Peyer's patch (tissue), 4 donors: Measurements from ENCODE around the gene MRPL53. TPM values are rescaled to one million over a fixed set of nuclear protein-coding genes. Genes with fewer than 3 reads are reported as not detected.

Experiments
- DNase-seq, 3 donors: peaks; one replicate each; pipeline ENCODE4 v3.0.0-alpha.2; 2017 to 2019
- H3K27ac ChIP-seq, 4 donors: fragments of 200-600 bp; sonication (generic); one replicate each; pipeline ENCODE4 v1.5.1; 2016 to 2019
- H3K27me3 ChIP-seq, 2 donors: fragments of 200-600 bp; sonication (generic); one replicate each; pipeline ENCODE4 v1.5.1; 2019
- H3K36me3 ChIP-seq, 3 donors: fragments of 200-600 bp; sonication (generic); one replicate each; pipeline ENCODE4 v1.5.1; 2016 to 2019
- H3K4me1 ChIP-seq, 4 donors: fragments of 200-600 bp; sonication (generic); one replicate each; pipeline ENCODE4 v1.5.1; 2016 to 2019
- H3K4me3 ChIP-seq, 4 donors: fragments of 200-600 bp; sonication (generic); 1 replicate in 3 of 4; 2 replicates in 1 of 4; pipeline ENCODE4 v1.5.1; 2016 to 2019; ENCODE audit warnings: mild to moderate bottlenecking in 1 of 4
- H3K9me3 ChIP-seq, 4 donors: fragments of 200-600 bp; sonication (generic); one replicate each; pipeline ENCODE4 v1.5.1; 2016 to 2019; ENCODE audit warnings: mild to moderate bottlenecking in 1 of 4
- POLR2A ChIP-seq, 2 donors: fragments of 450-650 bp; IDR thresholded peaks; one replicate each; pipeline ENCODE4 v1.5.1; 2017; ENCODE audit warnings: antibody characterized with exemption in 2 of 2, mild to moderate bottlenecking in 2 of 2, moderate library complexity in 2 of 2
- total RNA-seq, 4 donors: library from RNA; depleted of rRNA; stranded (reverse); fragments of >200 nt; gene quantifications; one replicate each; pipeline ENCODE4 v1.1.0, GENCODE V29; 2016
- TF ChIP-seq, protein P1 (sequence below), 6 experiments: fragments of 450-650 bp in 4 of 6; fragments of 200-600 bp in 2 of 6; sonication (generic) in 1 of 6; IDR thresholded peaks; one replicate each; pipeline ENCODE4 v1.5.1; 2017 to 2019; ENCODE audit warnings: antibody characterized with exemption in 6 of 6, mild to moderate bottlenecking in 3 of 6, moderate library complexity in 1 of 6

Gene MRPL53
- total RNA-seq, 4 donors from 2014 or later: 17.8 to 23.8 (median 20.0) TPM

DNA sequence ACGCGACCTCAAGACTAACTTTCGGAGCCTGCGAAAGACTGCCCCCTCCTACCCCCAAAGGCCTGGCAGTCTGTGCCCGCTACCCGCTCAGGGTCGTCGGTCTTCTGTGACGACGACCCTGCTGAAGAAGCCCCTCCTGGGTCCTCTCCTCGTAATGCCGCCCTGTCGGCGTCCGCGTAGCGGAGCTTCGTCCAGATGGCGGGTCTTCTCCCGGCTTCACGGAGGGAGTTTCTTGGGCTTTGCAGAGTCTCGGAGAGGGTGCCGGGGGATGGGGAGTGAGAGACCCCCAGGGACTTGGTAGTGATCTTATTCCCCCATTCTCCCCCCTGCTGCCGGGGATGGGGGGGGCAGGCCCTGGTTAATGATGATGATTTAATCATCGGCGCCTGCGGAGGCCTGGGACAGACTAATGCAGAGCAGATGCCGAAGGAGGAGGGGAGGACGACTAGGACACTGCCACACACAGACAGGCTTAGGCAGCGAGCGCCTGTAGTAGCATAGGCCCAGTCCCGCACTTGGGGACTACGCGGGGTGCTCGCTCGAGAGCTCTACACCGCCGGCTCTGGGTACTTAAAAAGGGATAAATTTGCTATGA is 35.5 kb upstream of the MRPL53 start:
- peak in 2 of 3 donors; percentile 68 to 70 for DNase-seq
- Histone ChIP-seq H3K36me3 (peaks cover 0 to 13% (median 0%) of the 10 kb centered on the region in 3 donors), H3K4me1 (peaks cover 0 to 46% (median 9%) of the 10 kb centered on the region in 4 donors), H3K9me3 (no peaks in the 10 kb centered on the region), H3K4me3 (peak overlapping the region; percentile 57 to 85 (median 71)), H3K27ac (peak overlapping the region; percentile 91 to 99 (median 97)), H3K27me3 (peaks cover 0 to 17% of the 10 kb centered on the region in 2 donors)
- no peak for TF ChIP-seq POLR2A (IDR thresholded peaks at IDR 0.05)
- TF ChIP-seq, protein P1, sequence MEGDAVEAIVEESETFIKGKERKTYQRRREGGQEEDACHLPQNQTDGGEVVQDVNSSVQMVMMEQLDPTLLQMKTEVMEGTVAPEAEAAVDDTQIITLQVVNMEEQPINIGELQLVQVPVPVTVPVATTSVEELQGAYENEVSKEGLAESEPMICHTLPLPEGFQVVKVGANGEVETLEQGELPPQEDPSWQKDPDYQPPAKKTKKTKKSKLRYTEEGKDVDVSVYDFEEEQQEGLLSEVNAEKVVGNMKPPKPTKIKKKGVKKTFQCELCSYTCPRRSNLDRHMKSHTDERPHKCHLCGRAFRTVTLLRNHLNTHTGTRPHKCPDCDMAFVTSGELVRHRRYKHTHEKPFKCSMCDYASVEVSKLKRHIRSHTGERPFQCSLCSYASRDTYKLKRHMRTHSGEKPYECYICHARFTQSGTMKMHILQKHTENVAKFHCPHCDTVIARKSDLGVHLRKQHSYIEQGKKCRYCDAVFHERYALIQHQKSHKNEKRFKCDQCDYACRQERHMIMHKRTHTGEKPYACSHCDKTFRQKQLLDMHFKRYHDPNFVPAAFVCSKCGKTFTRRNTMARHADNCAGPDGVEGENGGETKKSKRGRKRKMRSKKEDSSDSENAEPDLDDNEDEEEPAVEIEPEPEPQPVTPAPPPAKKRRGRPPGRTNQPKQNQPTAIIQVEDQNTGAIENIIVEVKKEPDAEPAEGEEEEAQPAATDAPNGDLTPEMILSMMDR (IDR thresholded peaks at IDR 0.05): no peak

GRCh38 chr2:74507145-74507925 is 34.9 kb upstream of the MRPL53 start, which contains the start of gene PCGF1:
PCGF1 (minus strand) TSS chr2:74507695; CDS start chr2:74507668, 27 bp downstream.
- peak within 1 kb of the TSS; percentile 57 to 85 (median 71) for H3K4me3 ChIP-seq
- H3K36me3 ChIP-seq: peaks cover 0 to 13% (median 0%) of the 10 kb centered on the region in 3 donors
- TF ChIP-seq, protein P1 (IDR thresholded peaks at IDR 0.05): peak; percentile 24 to 50 (median 38)
- TF ChIP-seq POLR2A (IDR thresholded peaks at IDR 0.05): peak; percentile 36 to 57
- peak within 1 kb of the TSS; percentile 91 to 99 (median 97) for H3K27ac ChIP-seq
- H3K9me3 ChIP-seq: no peaks in the 10 kb centered on the region
- peaks cover 0 to 49% (median 12%) of the 10 kb centered on the region in 4 donors for H3K4me1 ChIP-seq
- peaks cover 0 to 10% of the 10 kb centered on the region in 2 donors for H3K27me3 ChIP-seq
- DNase-seq: peak; percentile 99 to 100 (median 99)

GRCh38 chr2:74505448-74506246 is 33.2 kb upstream of the MRPL53 start:
- TF ChIP-seq POLR2A (IDR thresholded peaks at IDR 0.05): no peak
- TF ChIP-seq, protein P1 (IDR thresholded peaks at IDR 0.05): no peak
- H3K9me3 ChIP-seq: no peaks in the 10 kb centered on the region
- peaks cover 0 to 59% (median 12%) of the 10 kb centered on the region in 4 donors for H3K4me1 ChIP-seq
- peak overlapping the region in 2 of 4 donors; percentile 20 to 73 for H3K4me3 ChIP-seq
- peak in 1 of 3 donors; percentile 23 for DNase-seq
- H3K27ac ChIP-seq: no peak overlapping the region
- H3K27me3 ChIP-seq: no peaks in the 10 kb centered on the region
- H3K36me3 ChIP-seq: peaks cover 0 to 13% (median 0%) of the 10 kb centered on the region in 3 donors

GRCh38 chr2:74504591-74504990 is 32.1 kb upstream of the MRPL53 start:
- TF ChIP-seq POLR2A (IDR thresholded peaks at IDR 0.05): no peak
- TF ChIP-seq, protein P1 (IDR thresholded peaks at IDR 0.05): no peak
- H3K4me1 ChIP-seq: peaks cover 0 to 65% (median 13%) of the 10 kb centered on the region in 4 donors
- peak overlapping the region in 1 of 4 donors; percentile 85 for H3K4me3 ChIP-seq
- H3K36me3 ChIP-seq: peaks cover 0 to 13% (median 0%) of the 10 kb centered on the region in 3 donors
- H3K9me3 ChIP-seq: no peaks in the 10 kb centered on the region
- DNase-seq: peak in 1 of 3 donors; percentile 18
- H3K27ac ChIP-seq: no peak overlapping the region
- no peaks in the 10 kb centered on the region for H3K27me3 ChIP-seq
